ENCODE measurements around the gene SUZ12.

GRCh38 chr17:31926100-31926729 lies 10.6 kb upstream of the SUZ12 start:
- TF ChIP-seq ARNTL (CRISPR knock-in tag; IDR thresholded peaks at IDR 0.05; ENCODE audit: borderline replicate concordance, low read depth) (no peak), ESRRG (CRISPR knock-in tag; IDR thresholded peaks at IDR 0.05) (no peak), ZFP30 (CRISPR knock-in tag; IDR thresholded peaks at IDR 0.05) (no peak), CREB5 (CRISPR knock-in tag; IDR thresholded peaks at IDR 0.05; ENCODE audit: low read depth) (no peak), ZFP3 (CRISPR knock-in tag; IDR thresholded peaks at IDR 0.05) (no peak), BACH2 (CRISPR knock-in tag; IDR thresholded peaks at IDR 0.05; ENCODE audit: borderline replicate concordance) (no peak), TSHZ2 (CRISPR knock-in tag; IDR thresholded peaks at IDR 0.05) (no peak), GLIS3 (CRISPR knock-in tag; IDR thresholded peaks at IDR 0.05) (no peak), RARB (CRISPR knock-in tag; IDR thresholded peaks at IDR 0.05) (no peak), PATZ1 (CRISPR knock-in tag; IDR thresholded peaks at IDR 0.05; ENCODE audit: borderline replicate concordance) (no peak), ZC3H10 (CRISPR knock-in tag; IDR thresholded peaks at IDR 0.05) (no peak)

All from SK-N-SH treated with all-trans-retinoic acid at 6 μM for 48 hours (cell line).